Esophagus muscularis mucosa (tissue), 4 donors: ENCODE results near the gene PHF21A. TPM values are rescaled to one million over a fixed set of nuclear protein-coding genes. Genes with fewer than 3 reads are reported as not detected.
"Not testable (repeated sequence)": the region's sequence is repeated elsewhere in the genome, so short reads cannot be mapped to it uniquely, and the experiment has no call there.

ENCODE experiments used
- DNase-seq: peaks from one replicate; pipeline ENCODE4 v3.0.0-alpha.2; 2017; ENCODE audit errors: extremely low spot score
- H3K27ac ChIP-seq, 4 donors: fragments of 200-600 bp; sonication (generic); replicated peaks in 1 of 4; 1 replicate in 3 of 4; 2 replicates in 1 of 4; pipeline ENCODE4 v1.5.1; 2016 to 2019; ENCODE audit warnings: mild to moderate bottlenecking in 1 of 4
- H3K27me3 ChIP-seq, 4 donors: fragments of 200-600 bp; sonication (generic); one replicate each; pipeline versions ENCODE4 v1.5.1 to v1.6.0; 2016 to 2019
- H3K36me3 ChIP-seq, 4 donors: fragments of 200-600 bp; sonication (generic); one replicate each; pipeline ENCODE4 v1.5.1; 2016 to 2019
- H3K4me1 ChIP-seq, 4 donors: fragments of 200-600 bp; sonication (generic); one replicate each; pipeline ENCODE4 v1.5.1; 2016 to 2019
- H3K4me3 ChIP-seq, 4 donors: fragments of 200-600 bp; sonication (generic); 1 replicate in 2 of 4; 2 replicates in 2 of 4; pipeline ENCODE4 v1.5.1; 2016 to 2019; ENCODE audit warnings: mild to moderate bottlenecking in 4 of 4, moderate library complexity in 1 of 4
- H3K9me3 ChIP-seq, 4 donors: fragments of 200-600 bp; sonication (generic); 1 replicate in 3 of 4; 2 replicates in 1 of 4; pipeline ENCODE4 v1.5.1; 2016 to 2019
- EP300 ChIP-seq: sonication (generic); formaldehyde crosslinking; IDR thresholded peaks from one replicate; pipeline ENCODE4 v1.6.1; 2017; ENCODE audit warnings: antibody characterized with exemption
- POLR2A ChIP-seq: fragments of 450-650 bp; IDR thresholded peaks from one replicate; pipeline ENCODE4 v1.6.1; 2017; ENCODE audit warnings: antibody characterized with exemption, moderate library complexity, mild to moderate bottlenecking, low read depth
- POLR2AphosphoS5 ChIP-seq, 2 donors: sonication (generic); formaldehyde crosslinking; IDR thresholded peaks; one replicate each; pipeline ENCODE4 v1.6.1; 2017; ENCODE audit warnings: antibody characterized with exemption in 2 of 2
- WGBS: methylation state at CpG from one replicate; pipeline ENCODE4 v1.1.5; 2018; 5-methylcytosine and 5-hydroxymethylcytosine counted together
- intact Hi-C: fragments of 100-400 bp; cut with DNase I; formaldehyde crosslinking; loops from one replicate; pipeline ENCODE4 v1.15.1; 2023
- total RNA-seq, 4 donors: library from RNA; depleted of rRNA; stranded (reverse); fragments of >200 nt; gene quantifications; one replicate each; pipeline versions ENCODE4 v1.1.0 to v1.2.1, GENCODE V29; 2016
- TF ChIP-seq, protein P1 (sequence below), 3 experiments: fragments of 200-600 bp in 2 of 3; fragments of 450-650 bp in 1 of 3; sonication (generic) in 2 of 3; IDR thresholded peaks; one replicate each; pipeline ENCODE4 v1.5.1; 2017 to 2019; ENCODE audit warnings: antibody characterized with exemption in 3 of 3, mild to moderate bottlenecking in 2 of 3, moderate library complexity in 1 of 3

PHF21A gene
- total RNA-seq, 4 donors from 2014 or later = 31.8 to 47.8 (median 36.1) TPM

DNA sequence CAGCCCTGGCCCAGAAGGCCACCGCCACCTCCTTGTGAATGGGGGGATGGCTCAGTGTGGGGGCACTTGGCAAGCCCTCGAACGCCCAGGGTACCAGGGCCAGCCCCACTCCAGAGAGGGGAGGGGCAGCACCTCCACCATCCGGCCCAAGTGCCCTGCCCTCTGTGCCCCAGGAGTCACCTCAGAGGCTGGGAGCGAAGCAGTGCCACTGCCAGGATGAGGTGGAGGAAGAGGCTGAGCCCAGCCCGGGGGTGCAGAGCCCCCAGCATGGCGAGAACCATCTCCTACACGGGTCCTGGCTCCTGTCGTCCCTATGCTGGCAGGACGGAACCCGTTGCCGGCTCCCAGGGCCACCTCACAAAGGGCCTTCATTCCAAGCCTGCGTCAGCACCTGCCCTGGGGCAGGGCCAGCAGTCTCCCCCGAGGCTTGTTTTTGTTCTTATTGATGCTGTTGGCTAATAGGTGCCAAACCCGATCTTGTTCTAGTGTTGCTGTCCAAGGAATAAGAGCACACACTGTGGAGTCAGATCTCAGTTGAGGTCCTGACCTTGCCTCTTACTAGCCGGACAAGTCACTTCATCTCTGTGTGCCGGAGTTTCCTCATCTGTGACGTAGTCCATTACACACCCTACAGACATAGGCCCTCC, 214.2 kb downstream of the PHF21A start, which contains the start of gene FREY1:
Gene FREY1 (minus strand): TSS at position 307 of the 647 bp plus-strand sequence. CDS start 26 bp downstream, at position 281.
- WGBS = 74% methylated on average over 12 of the region's 18 CpGs
- no peak within 1 kb of the TSS for H3K27ac ChIP-seq
- peaks cover 0 to 7% (median 3%) of the 10 kb centered on the region in 4 donors for H3K4me1 ChIP-seq
- H3K36me3 ChIP-seq = peaks cover 24 to 72% (median 63%) of the 10 kb centered on the region in 4 donors
- H3K4me3 ChIP-seq = no peak within 1 kb of the TSS
- intact Hi-C loops = no loop called here
- no peaks in the 10 kb centered on the region for H3K27me3 ChIP-seq
- H3K9me3 ChIP-seq = no peaks in the 10 kb centered on the region
- no peak for DNase-seq
- TF ChIP-seq POLR2AphosphoS5 (IDR thresholded peaks at IDR 0.05) = no peak
- no peak for TF ChIP-seq EP300
- TF ChIP-seq, protein P1, sequence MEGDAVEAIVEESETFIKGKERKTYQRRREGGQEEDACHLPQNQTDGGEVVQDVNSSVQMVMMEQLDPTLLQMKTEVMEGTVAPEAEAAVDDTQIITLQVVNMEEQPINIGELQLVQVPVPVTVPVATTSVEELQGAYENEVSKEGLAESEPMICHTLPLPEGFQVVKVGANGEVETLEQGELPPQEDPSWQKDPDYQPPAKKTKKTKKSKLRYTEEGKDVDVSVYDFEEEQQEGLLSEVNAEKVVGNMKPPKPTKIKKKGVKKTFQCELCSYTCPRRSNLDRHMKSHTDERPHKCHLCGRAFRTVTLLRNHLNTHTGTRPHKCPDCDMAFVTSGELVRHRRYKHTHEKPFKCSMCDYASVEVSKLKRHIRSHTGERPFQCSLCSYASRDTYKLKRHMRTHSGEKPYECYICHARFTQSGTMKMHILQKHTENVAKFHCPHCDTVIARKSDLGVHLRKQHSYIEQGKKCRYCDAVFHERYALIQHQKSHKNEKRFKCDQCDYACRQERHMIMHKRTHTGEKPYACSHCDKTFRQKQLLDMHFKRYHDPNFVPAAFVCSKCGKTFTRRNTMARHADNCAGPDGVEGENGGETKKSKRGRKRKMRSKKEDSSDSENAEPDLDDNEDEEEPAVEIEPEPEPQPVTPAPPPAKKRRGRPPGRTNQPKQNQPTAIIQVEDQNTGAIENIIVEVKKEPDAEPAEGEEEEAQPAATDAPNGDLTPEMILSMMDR (IDR thresholded peaks at IDR 0.05) = no peak
- no peak for TF ChIP-seq POLR2A

DNA sequence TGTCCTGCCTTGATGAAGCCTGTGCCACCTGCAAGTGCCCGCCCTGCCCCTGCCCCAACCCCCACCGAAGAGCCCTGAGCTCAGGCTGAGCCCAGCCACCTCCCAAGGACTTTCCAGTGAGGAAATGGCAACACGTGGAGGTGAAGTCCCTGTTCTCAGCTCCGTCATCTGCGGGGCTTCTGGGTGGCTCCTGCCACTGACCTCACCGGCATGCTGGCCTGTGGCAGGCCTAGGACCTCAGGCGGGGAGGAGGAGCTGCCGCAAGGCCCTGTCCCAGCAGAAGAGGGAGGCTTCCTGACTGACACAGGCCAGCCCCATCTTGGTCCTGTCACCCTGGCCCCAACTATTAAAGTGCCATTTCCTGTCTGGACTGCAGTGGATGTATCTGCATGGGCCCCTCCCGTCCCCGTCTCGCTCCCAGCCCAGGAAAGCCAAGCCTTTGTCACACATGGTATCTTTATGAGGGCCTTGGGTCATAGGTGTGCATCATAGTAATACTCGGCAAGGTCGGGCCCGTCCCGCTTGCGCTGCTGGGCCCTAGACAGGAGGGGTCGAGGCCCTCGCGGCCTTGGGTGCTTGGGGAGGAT, 215.1 kb downstream of the PHF21A start:
- TF ChIP-seq, protein P1 (IDR thresholded peaks at IDR 0.05) = no peak
- TF ChIP-seq POLR2AphosphoS5 (IDR thresholded peaks at IDR 0.05) (no peak), EP300 (no peak), POLR2A (no peak)
- Histone ChIP-seq H3K4me3 (no peak overlapping the region), H3K27ac (no peak overlapping the region), H3K9me3 (no peaks in the 10 kb centered on the region), H3K27me3 (no peaks in the 10 kb centered on the region), H3K36me3 (peaks cover 22 to 65% (median 55%) of the 10 kb centered on the region in 4 donors), H3K4me1 (peaks cover under 1 to 13% (median 6%) of the 10 kb centered on the region in 4 donors)
- DNase-seq = no peak
- intact Hi-C loops = no loop called here
- WGBS = 79% methylated on average over 11 of the region's 19 CpGs

DNA sequence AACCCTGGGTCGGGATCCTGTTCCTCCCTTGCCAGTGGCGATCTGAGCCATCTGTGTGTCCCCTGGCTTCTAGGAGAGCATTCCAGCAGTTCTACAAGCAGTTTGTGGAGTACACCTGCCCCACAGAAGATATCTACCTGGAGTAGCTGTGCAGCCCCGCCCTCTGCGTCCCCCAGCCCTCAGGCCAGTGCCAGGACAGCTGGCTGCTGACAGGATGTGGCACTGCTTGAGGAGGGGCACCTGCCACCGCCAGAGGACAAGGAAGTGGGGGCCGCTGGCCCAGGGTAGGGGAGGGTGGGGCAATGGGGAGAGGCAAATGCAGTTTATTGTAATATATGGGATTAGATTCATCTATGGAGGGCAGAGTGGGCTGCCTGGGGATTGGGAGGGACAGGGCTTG, 215.7 kb downstream of the PHF21A start:
- H3K27me3 ChIP-seq, H3K27ac ChIP-seq, intact Hi-C loops, DNase-seq, H3K9me3 ChIP-seq, H3K4me3 ChIP-seq: not testable (repeated sequence)
- Histone ChIP-seq H3K4me1 (peaks cover 6 to 19% (median 12%) of the 10 kb centered on the region in 4 donors), H3K36me3 (peaks cover 16 to 59% (median 49%) of the 10 kb centered on the region in 4 donors)
- 100% methylated on average over 2 of the region's 6 CpGs for WGBS

DNA sequence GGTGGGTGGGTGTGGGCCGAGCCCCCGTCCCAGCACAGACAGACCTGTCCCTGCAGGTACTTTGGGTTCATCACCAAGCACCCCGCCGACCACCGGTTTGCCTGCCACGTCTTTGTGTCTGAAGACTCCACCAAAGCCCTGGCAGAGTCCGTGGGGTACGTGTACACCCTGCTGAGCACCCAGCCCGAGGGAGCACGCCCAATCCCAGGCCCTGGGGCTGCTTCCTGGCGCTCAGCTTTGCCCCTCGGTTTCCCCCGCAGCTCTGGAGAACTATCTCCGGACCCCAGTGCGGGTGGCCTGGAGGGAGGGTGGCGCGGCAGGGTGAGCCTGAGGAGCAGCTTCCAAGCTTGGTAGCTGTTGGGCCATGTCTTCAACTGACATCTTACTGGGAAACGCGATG, 216.2 kb downstream of the PHF21A start:
- Histone ChIP-seq H3K4me3 (no peak overlapping the region), H3K4me1 (peaks cover 9 to 23% (median 16%) of the 10 kb centered on the region in 4 donors), H3K36me3 (peaks cover 11 to 54% (median 44%) of the 10 kb centered on the region in 4 donors), H3K27ac (no peak overlapping the region), H3K9me3 (no peaks in the 10 kb centered on the region), H3K27me3 (no peaks in the 10 kb centered on the region)
- DNase-seq = no peak
- intact Hi-C loops = no loop called here
- TF ChIP-seq POLR2AphosphoS5 (IDR thresholded peaks at IDR 0.05) (no peak), EP300 (no peak), POLR2A (no peak)
- TF ChIP-seq, protein P1 (IDR thresholded peaks at IDR 0.05) = no peak
- WGBS = 87% methylated on average over 16 of the region's 19 CpGs

DNA sequence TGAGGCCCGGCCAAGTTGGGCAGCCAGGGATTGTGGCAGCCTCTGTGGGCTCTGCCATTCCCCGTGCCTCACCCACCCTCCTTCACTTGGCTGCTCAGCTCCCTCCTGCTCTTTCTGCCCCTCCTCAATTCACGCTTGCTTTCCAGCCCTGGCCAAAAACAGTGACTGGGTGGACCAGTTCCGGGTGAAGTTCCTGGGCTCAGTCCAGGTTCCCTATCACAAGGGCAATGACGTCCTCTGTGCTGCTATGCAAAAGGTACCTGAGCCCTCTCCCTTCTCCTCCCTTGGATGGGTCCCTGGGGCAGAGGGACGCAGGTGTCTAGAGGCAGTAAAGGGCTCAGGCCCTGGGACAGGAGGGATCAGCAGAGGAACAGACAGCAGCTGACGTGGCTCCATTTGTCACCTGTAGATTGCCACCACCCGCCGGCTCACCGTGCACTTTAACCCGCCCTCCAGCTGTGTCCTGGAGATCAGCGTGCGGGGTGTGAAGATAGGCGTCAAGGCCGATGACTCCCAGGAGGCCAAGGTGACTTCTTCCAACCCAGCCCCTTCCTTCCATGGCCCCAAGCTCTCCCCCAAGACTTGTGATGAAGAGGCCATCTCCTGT, 216.8 kb downstream of the PHF21A start:
- Histone ChIP-seq H3K27me3 (no peaks in the 10 kb centered on the region), H3K4me1 (peaks cover 13 to 26% (median 21%) of the 10 kb centered on the region in 4 donors), H3K36me3 (peaks cover 4 to 47% (median 37%) of the 10 kb centered on the region in 4 donors), H3K4me3 (no peak overlapping the region), H3K9me3 (no peaks in the 10 kb centered on the region), H3K27ac (no peak overlapping the region)
- TF ChIP-seq EP300 (no peak), POLR2A (no peak), POLR2AphosphoS5 (IDR thresholded peaks at IDR 0.05) (no peak)
- TF ChIP-seq, protein P1 (IDR thresholded peaks at IDR 0.05) = no peak
- WGBS = 78% methylated on average over 15 of the region's 15 CpGs
- DNase-seq = no peak
- intact Hi-C loops = no loop called here
